SK-N-SH (cell line): ENCODE results near the gene CCR8. TPM values are rescaled to one million over a fixed set of nuclear protein-coding genes. Genes with fewer than 3 reads are reported as not detected.
"Not testable (repeated sequence)": the region's sequence is repeated elsewhere in the genome, so short reads cannot be mapped to it uniquely, and the experiment has no call there.

ENCODE experiments used
- CTCF ChIA-PET: fragments of 300-600, 350-600 bp; formaldehyde crosslinking; extraction: SDS; loops from one replicate; lab custom pipeline; 2021; lab: Yijun Ruan, JAX
- POLR2A ChIA-PET: fragments of 350-600 bp; sonication (Branson Sonifier 250); formaldehyde crosslinking; extraction: SDS; loops from one replicate; lab custom pipeline; 2020; ENCODE audit warnings: antibody characterized with exemption, inconsistent platforms; lab: Yijun Ruan, JAX
- DNase-seq: peaks from one replicate; pipeline ENCODE4 v3.0.0; 2012
- H2AFZ ChIP-seq: fragments of 200-600 bp; sonication (generic); 2 replicates; pipeline ENCODE4 v1.8.1; 2016; ENCODE audit warnings: antibody characterized with exemption, mild to moderate bottlenecking, low read depth
- H3F3A ChIP-seq: fragments of 200-600 bp; sonication (generic); replicated peaks from 2 replicates; pipeline ENCODE3; 2016; ENCODE audit warnings: antibody characterized with exemption, mild to moderate bottlenecking; ENCODE audit not compliant: insufficient read depth
- H3K27ac ChIP-seq, 2 experiments: fragments of 200-500 bp in 1 of 2; fragments of 200-600 bp in 1 of 2; sonication (Bioruptor generic) in 1 of 2; sonication (generic), shearing (Covaris generic) in 1 of 2; 2 replicates each; pipeline versions ENCODE4 v1.5.1 to v1.6.1; 2014 to 2016; ENCODE audit warnings: low read depth in 2 of 2, inconsistent platforms in 1 of 2, low read length in 1 of 2, mild to moderate bottlenecking in 1 of 2, mixed read lengths in 1 of 2
- H3K27me3 ChIP-seq: fragments of 200-600 bp; sonication (generic), shearing (Covaris generic); 2 replicates; pipeline ENCODE4 v1.6.1; 2016; ENCODE audit warnings: mixed run types; ENCODE audit not compliant: insufficient read depth
- H3K36me3 ChIP-seq, 2 experiments: fragments of 200-500 bp in 1 of 2; fragments of 200-600 bp in 1 of 2; sonication (Bioruptor generic) in 1 of 2; sonication (generic) in 1 of 2; replicated peaks in 1 of 2; 2 replicates each; pipeline versions ENCODE3 to v1.5.1; 2014 to 2016; ENCODE audit warnings: low read length in 1 of 2, mild to moderate bottlenecking in 1 of 2; ENCODE audit not compliant: insufficient read depth in 2 of 2, control insufficient read depth in 1 of 2
- H3K4me1 ChIP-seq, 2 experiments: fragments of 200-500 bp in 1 of 2; fragments of 200-600 bp in 1 of 2; sonication (Bioruptor generic) in 1 of 2; sonication (generic), shearing (Covaris generic) in 1 of 2; 2 replicates each; pipeline versions ENCODE4 v1.5.1 to v1.6.1; 2014 to 2016; ENCODE audit warnings: low read depth in 1 of 2, low read length in 1 of 2, mixed run types in 1 of 2; ENCODE audit not compliant: insufficient read depth in 2 of 2, control insufficient read depth in 1 of 2
- H3K4me2 ChIP-seq: fragments of 200-600 bp; sonication (generic), shearing (Covaris generic); 2 replicates; pipeline ENCODE4 v1.6.1; 2017; ENCODE audit warnings: mixed run types
- H3K4me3 ChIP-seq, 2 experiments: fragments of 200-500 bp in 1 of 2; fragments of 200-600 bp in 1 of 2; sonication (Bioruptor generic) in 1 of 2; sonication (generic), shearing (Covaris generic) in 1 of 2; 2 replicates each; pipeline versions ENCODE4 v1.5.1 to v1.8.1; 2014 to 2016; ENCODE audit warnings: low read depth in 2 of 2, inconsistent platforms in 1 of 2, low read length in 1 of 2, mild to moderate bottlenecking in 1 of 2, mixed read lengths in 1 of 2, moderate library complexity in 1 of 2
- H3K79me2 ChIP-seq: fragments of 200-600 bp; sonication (generic); 2 replicates; pipeline ENCODE4 v1.8.1; 2017; ENCODE audit warnings: mild to moderate bottlenecking; ENCODE audit not compliant: insufficient read depth
- H3K9ac ChIP-seq: fragments of 200-600 bp; sonication (generic); 2 replicates; pipeline ENCODE4 v1.6.1; 2017; ENCODE audit warnings: mixed run types
- H3K9me2 ChIP-seq: fragments of 200-600 bp; sonication (generic); 2 replicates; pipeline ENCODE4 v1.6.1; 2017; ENCODE audit warnings: mixed run types
- H3K9me3 ChIP-seq: fragments of 200-600 bp; sonication (generic); 2 replicates; pipeline ENCODE4 v1.6.1; 2017; ENCODE audit warnings: mixed run types, mild to moderate bottlenecking, moderate library complexity
- H4K20me1 ChIP-seq: fragments of 200-600 bp; sonication (generic); 2 replicates; pipeline ENCODE4 v1.6.1; 2017; ENCODE audit warnings: mild to moderate bottlenecking, mixed run types; ENCODE audit not compliant: insufficient read depth
- CTCF ChIP-seq: fragments of 200-600 bp; sonication (generic); IDR thresholded peaks from 2 replicates; pipeline ENCODE4 v1.6.1; 2017; ENCODE audit warnings: antibody characterized with exemption, mild to moderate bottlenecking, moderate library complexity
- ELF1 ChIP-seq: IDR thresholded peaks from 2 replicates; pipeline ENCODE4 v1.4.0; 2012
- EP300 ChIP-seq, 2 experiments: IDR thresholded peaks; 2 replicates each; pipeline versions ENCODE4 v1.4.0 to v1.6.1; 2012; ENCODE audit warnings: borderline replicate concordance in 1 of 2, low read depth in 1 of 2, low read length in 1 of 2
- EZH2phosphoT487 ChIP-seq: fragments of 200-600 bp; sonication (generic); IDR thresholded peaks from 2 replicates; pipeline ENCODE4 v1.6.1; 2017; ENCODE audit warnings: low read depth, mixed run types, mild to moderate bottlenecking, antibody characterized with exemption, moderate library complexity, borderline replicate concordance
- FOXJ3 ChIP-seq: sonication (generic); formaldehyde crosslinking; IDR thresholded peaks from 2 replicates; pipeline ENCODE4 v1.5.1; 2020; ENCODE audit warnings: mild to moderate bottlenecking, missing genetic modification reagents
- FOXM1 ChIP-seq: IDR thresholded peaks from 2 replicates; pipeline ENCODE4 v1.4.0; 2012; ENCODE audit warnings: low read depth, mild to moderate bottlenecking
- GABPA ChIP-seq: IDR thresholded peaks from 2 replicates; pipeline ENCODE4 v1.4.0; 2012; ENCODE audit warnings: low read depth, mild to moderate bottlenecking
- JUND ChIP-seq: IDR thresholded peaks from 2 replicates; pipeline ENCODE4 v1.4.0; 2012
- MAX ChIP-seq: IDR thresholded peaks from 2 replicates; pipeline ENCODE4 v1.4.0; 2012; ENCODE audit warnings: low read depth
- NFIC ChIP-seq: IDR thresholded peaks from 2 replicates; pipeline ENCODE4 v1.4.0; 2012; ENCODE audit warnings: borderline replicate concordance
- PBX3 ChIP-seq: IDR thresholded peaks from 2 replicates; pipeline ENCODE4; 2012
- RCOR1 ChIP-seq: fragments of 150-350 bp; IDR thresholded peaks from 2 replicates; pipeline ENCODE4 v1.6.1; 2017; ENCODE audit warnings: antibody characterized with exemption, low read length
- RFX5 ChIP-seq: IDR thresholded peaks from 2 replicates; pipeline ENCODE4 v1.6.1; 2012; ENCODE audit warnings: mild to moderate bottlenecking, improper control_type of control experiment, low read length
- RXRA ChIP-seq: IDR thresholded peaks from 2 replicates; pipeline ENCODE4 v1.4.0; 2012; ENCODE audit warnings: low read depth, mild to moderate bottlenecking, borderline replicate concordance
- SIN3A ChIP-seq: IDR thresholded peaks from 2 replicates; pipeline ENCODE4 v1.6.1; 2012; ENCODE audit warnings: low read depth, mild to moderate bottlenecking, low read length, moderate library complexity, borderline replicate concordance
- TAF1 ChIP-seq: IDR thresholded peaks from 2 replicates; pipeline ENCODE4 v1.6.1; 2012; ENCODE audit warnings: low read depth, mild to moderate bottlenecking, low read length, moderate library complexity, borderline replicate concordance
- TCF12 ChIP-seq: IDR thresholded peaks from 2 replicates; pipeline ENCODE4 v1.4.0; 2012
- YY1 ChIP-seq: IDR thresholded peaks from 2 replicates; pipeline ENCODE4 v1.4.0; 2012; ENCODE audit warnings: low read depth, mild to moderate bottlenecking
- WGBS: methylation state at CpG from one replicate; pipeline ENCODE4 v1.1.6; 2017; ENCODE audit warnings: low lambda C conversion rate; 5-methylcytosine and 5-hydroxymethylcytosine counted together
- polyA plus RNA-seq, 3 experiments: library from polyadenylated mRNA; depleted of rRNA; stranded (reverse); fragments of >200 nt; gene quantifications; 2 replicates each; pipeline ENCODE4 v1.2.3, GENCODE V29; 2012

Gene CCR8
- polyA plus RNA-seq, 1 of the 3 experiments (the other 2 are of a cell fraction): not detected

GRCh38 chr3:39322209-39322715 lies 7.2 kb upstream of the CCR8 start:
- DNase-seq: not testable (repeated sequence)

GRCh38 chr3:39322936-39323335 lies 6.6 kb upstream of the CCR8 start:
- Histone ChIP-seq H3K9me2 (no peaks in the 10 kb centered on the region), H3K79me2 (no peaks in the 10 kb centered on the region), H3K27me3 (no peaks in the 10 kb centered on the region), H3K4me3 (no peak overlapping the region), H3K4me1 (no peaks in the 10 kb centered on the region), H3K4me2 (no peak overlapping the region), H3K9me3 (no peaks in the 10 kb centered on the region), H3K36me3 (no peaks in the 10 kb centered on the region), H4K20me1 (no peaks in the 10 kb centered on the region), H3K27ac (no peak overlapping the region), H2AFZ (no peak overlapping the region), H3F3A (no peaks in the 10 kb centered on the region), H3K9ac (no peak overlapping the region)
- POLR2A ChIA-PET: no interaction called here
- TF ChIP-seq RXRA (no peak), FOXJ3 (CRISPR knock-in tag) (no peak), EP300 (IDR thresholded peaks at IDR 0.05; ENCODE audit: borderline replicate concordance in 1 of 2, low read depth in 1 of 2, low read length in 1 of 2) (no peak), RFX5 (no peak), SIN3A (no peak), RCOR1 (no peak), YY1 (no peak)
- CTCF ChIA-PET: interaction anchor here (1.3 kb wide), 1 partner anchor 32 kb away, joined by 5 read pairs; no protein-coding TSS in a partner anchor
- no peak for DNase-seq

More at GRCh38 chr3:39322209-39322715, 7.2 kb upstream of the CCR8 start:
- H3F3A ChIP-seq, H3K9me2 ChIP-seq, CTCF ChIA-PET, H4K20me1 ChIP-seq, H2AFZ ChIP-seq, H3K4me3 ChIP-seq, POLR2A ChIA-PET, H3K9ac ChIP-seq, H3K9me3 ChIP-seq, H3K79me2 ChIP-seq, H3K4me2 ChIP-seq, H3K27ac ChIP-seq, H3K4me1 ChIP-seq, H3K36me3 ChIP-seq, H3K27me3 ChIP-seq: not testable (repeated sequence)
- WGBS: 23% methylated on average over 3 of the region's 3 CpGs

GRCh38 chr3:39323494-39323893 lies 6.0 kb upstream of the CCR8 start:
- POLR2A ChIA-PET: no interaction called here

More at GRCh38 chr3:39323494-39323893, 6.0 kb upstream of the CCR8 start:
- Histone ChIP-seq H3K4me3 (no peak overlapping the region), H4K20me1 (no peaks in the 10 kb centered on the region), H3K9me3 (no peaks in the 10 kb centered on the region), H3K9ac (no peak overlapping the region), H3K79me2 (no peaks in the 10 kb centered on the region), H3F3A (no peaks in the 10 kb centered on the region), H3K4me2 (no peak overlapping the region), H3K27ac (no peak overlapping the region), H3K4me1 (no peaks in the 10 kb centered on the region), H3K36me3 (no peaks in the 10 kb centered on the region), H2AFZ (no peak overlapping the region), H3K27me3 (no peaks in the 10 kb centered on the region), H3K9me2 (no peaks in the 10 kb centered on the region)
- WGBS: 31% methylated on average over 2 of the region's 2 CpGs
- no peak for TF ChIP-seq GABPA
- no peak for TF ChIP-seq TAF1
- no peak for TF ChIP-seq JUND
- TF ChIP-seq PBX3: no peak
- TF ChIP-seq ELF1: no peak
- TF ChIP-seq NFIC: no peak
- TF ChIP-seq MAX: no peak
- no peak for TF ChIP-seq EZH2phosphoT487
- no peak for TF ChIP-seq TCF12
- no peak for TF ChIP-seq SIN3A
- TF ChIP-seq EP300 (IDR thresholded peaks at IDR 0.05; ENCODE audit: borderline replicate concordance in 1 of 2, low read depth in 1 of 2, low read length in 1 of 2): no peak
- TF ChIP-seq RCOR1: no peak
- TF ChIP-seq CTCF: no peak
- no peak for TF ChIP-seq FOXM1
- CTCF ChIA-PET: interaction anchor here (1.3 kb wide), 1 partner anchor 32 kb away, joined by 5 read pairs; no protein-coding TSS in a partner anchor
- DNase-seq: no peak
